Endothelial cell (in vitro differentiated cells): ENCODE measurements around the gene EHMT1. TPM values are rescaled to one million over a fixed set of nuclear protein-coding genes. Genes with fewer than 3 reads are reported as not detected.

ENCODE experiments used
- DNase-seq: peaks from one replicate; pipeline ENCODE4 v3.0.0; 2021; ENCODE audit warnings: low spot score
- H3K27ac Mint-ChIP-seq: one replicate; pipeline ENCODE4 v1.8.0; 2021; ENCODE audit warnings: mixed read lengths, inconsistent platforms; ENCODE audit not compliant: unreplicated experiment
- H3K27me3 Mint-ChIP-seq: one replicate; pipeline ENCODE4 v1.8.0; 2021; ENCODE audit warnings: mild to moderate bottlenecking, moderate library complexity, mixed read lengths, inconsistent platforms; ENCODE audit not compliant: unreplicated experiment
- H3K36me3 Mint-ChIP-seq: one replicate; pipeline ENCODE4 v1.8.0; 2021; ENCODE audit warnings: mild to moderate bottlenecking, low read depth, mixed read lengths, inconsistent platforms; ENCODE audit not compliant: unreplicated experiment
- H3K4me1 Mint-ChIP-seq: one replicate; pipeline ENCODE4 v1.8.0; 2021; ENCODE audit warnings: mild to moderate bottlenecking, mixed read lengths, inconsistent platforms; ENCODE audit not compliant: unreplicated experiment
- H3K4me3 Mint-ChIP-seq: one replicate; pipeline ENCODE4 v1.8.0; 2021; ENCODE audit warnings: mild to moderate bottlenecking, mixed read lengths, inconsistent platforms; ENCODE audit not compliant: unreplicated experiment
- H3K9me3 Mint-ChIP-seq: one replicate; pipeline ENCODE4 v1.8.0; 2021; ENCODE audit warnings: mixed read lengths, inconsistent platforms; ENCODE audit not compliant: unreplicated experiment
- total RNA-seq: library from RNA; stranded (reverse); fragmentation: NEBNext Ultra II Directional; extraction: Animal tissue kit (Norgen Biotek cat#: 25700); gene quantifications from one replicate; pipeline ENCODE4 v1.2.1, GENCODE V29; 2021; ENCODE audit not compliant: unreplicated experiment
- TF ChIP-seq, protein P1 (sequence below): fragments of 200-600 bp; sonication (generic); IDR thresholded peaks from one replicate; pipeline ENCODE4 v1.5.0; 2021; ENCODE audit warnings: antibody characterized with exemption; ENCODE audit not compliant: unreplicated experiment

EHMT1 gene
- total RNA-seq, 1 donor from 2014 or later = 120 TPM

DNA sequence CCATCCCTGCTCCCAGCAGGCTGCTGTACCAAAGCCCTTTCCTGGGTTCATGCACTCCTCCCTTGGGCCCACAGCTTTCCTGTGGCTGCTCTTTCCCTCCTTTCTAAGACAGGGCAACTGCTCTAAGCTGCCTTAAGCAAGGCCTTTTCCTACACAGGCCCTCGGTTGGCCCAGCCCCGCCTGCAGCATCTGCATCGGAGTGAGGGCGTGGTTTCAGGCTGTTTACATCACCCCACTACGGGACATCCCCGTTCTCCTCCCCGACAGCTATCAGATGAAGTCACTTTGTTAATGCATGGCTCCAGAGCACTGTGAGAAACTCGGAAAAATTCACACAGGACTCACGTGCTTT lies 43.5 kb upstream of the EHMT1 start:
- Mint-ChIP-seq H3K9me3 (no peaks in the 10 kb centered on the region), H3K36me3 (peaks cover 33% of the 10 kb centered on the region), H3K27me3 (peaks cover 9% of the 10 kb centered on the region), H3K27ac (no peak overlapping the region), H3K4me1 (peaks cover 16% of the 10 kb centered on the region), H3K4me3 (peak overlapping the region; percentile 38)
- DNase-seq = no peak
- TF ChIP-seq, protein P1, sequence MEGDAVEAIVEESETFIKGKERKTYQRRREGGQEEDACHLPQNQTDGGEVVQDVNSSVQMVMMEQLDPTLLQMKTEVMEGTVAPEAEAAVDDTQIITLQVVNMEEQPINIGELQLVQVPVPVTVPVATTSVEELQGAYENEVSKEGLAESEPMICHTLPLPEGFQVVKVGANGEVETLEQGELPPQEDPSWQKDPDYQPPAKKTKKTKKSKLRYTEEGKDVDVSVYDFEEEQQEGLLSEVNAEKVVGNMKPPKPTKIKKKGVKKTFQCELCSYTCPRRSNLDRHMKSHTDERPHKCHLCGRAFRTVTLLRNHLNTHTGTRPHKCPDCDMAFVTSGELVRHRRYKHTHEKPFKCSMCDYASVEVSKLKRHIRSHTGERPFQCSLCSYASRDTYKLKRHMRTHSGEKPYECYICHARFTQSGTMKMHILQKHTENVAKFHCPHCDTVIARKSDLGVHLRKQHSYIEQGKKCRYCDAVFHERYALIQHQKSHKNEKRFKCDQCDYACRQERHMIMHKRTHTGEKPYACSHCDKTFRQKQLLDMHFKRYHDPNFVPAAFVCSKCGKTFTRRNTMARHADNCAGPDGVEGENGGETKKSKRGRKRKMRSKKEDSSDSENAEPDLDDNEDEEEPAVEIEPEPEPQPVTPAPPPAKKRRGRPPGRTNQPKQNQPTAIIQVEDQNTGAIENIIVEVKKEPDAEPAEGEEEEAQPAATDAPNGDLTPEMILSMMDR = no peak

GRCh38 chr9:137575716-137576411 lies 42.9 kb upstream of the EHMT1 start:
- H3K9me3 Mint-ChIP-seq = no peaks in the 10 kb centered on the region
- H3K4me1 Mint-ChIP-seq = peaks cover 16% of the 10 kb centered on the region
- peak overlapping the region; percentile 38 for H3K4me3 Mint-ChIP-seq
- TF ChIP-seq, protein P1 = no peak
- H3K27me3 Mint-ChIP-seq = peaks cover 9% of the 10 kb centered on the region
- H3K36me3 Mint-ChIP-seq = peaks cover 28% of the 10 kb centered on the region
- no peak for DNase-seq
- H3K27ac Mint-ChIP-seq = no peak overlapping the region

GRCh38 chr9:137578518-137579258 lies 40.1 kb upstream of the EHMT1 start, which contains the start of gene DPH7:
Gene DPH7 (minus strand): TSS chr9:137578925. CDS start chr9:137578777, 148 bp downstream.
- Mint-ChIP-seq H3K27ac (no peak within 1 kb of the TSS), H3K4me3 (peak within 1 kb of the TSS; percentile 92), H3K36me3 (peaks cover 18% of the 10 kb centered on the region), H3K27me3 (peaks cover 8% of the 10 kb centered on the region), H3K9me3 (no peaks in the 10 kb centered on the region), H3K4me1 (peaks cover 16% of the 10 kb centered on the region)
- DNase-seq = peak; percentile 98
- TF ChIP-seq, protein P1 = peak; percentile 93

DNA sequence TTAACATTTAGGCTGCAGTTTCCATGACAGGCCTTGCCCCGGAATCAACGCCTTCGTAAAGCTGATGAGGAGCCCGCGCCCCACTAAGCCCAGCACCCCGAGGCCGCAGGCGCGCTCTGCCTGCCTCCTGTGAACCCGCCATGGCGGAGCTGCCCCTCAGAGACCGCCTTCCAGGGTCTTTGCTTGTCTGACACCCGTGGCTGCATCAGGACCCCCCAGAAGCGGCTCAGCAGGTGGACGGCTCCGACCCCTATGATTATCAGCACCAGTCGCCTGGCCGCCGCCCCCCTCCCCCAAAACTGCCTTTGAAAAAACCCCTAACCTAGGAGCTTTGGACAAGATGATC lies 39.6 kb upstream of the EHMT1 start:
- Mint-ChIP-seq H3K4me3 (peak overlapping the region; percentile 85), H3K27me3 (peaks cover 8% of the 10 kb centered on the region), H3K36me3 (peaks cover 18% of the 10 kb centered on the region), H3K27ac (no peak overlapping the region), H3K4me1 (peaks cover 16% of the 10 kb centered on the region), H3K9me3 (no peaks in the 10 kb centered on the region)
- TF ChIP-seq, protein P1 = no peak
- DNase-seq = no peak
